MCF 10A (cell line): Measurements from ENCODE around the gene PSMA2. TPM values are rescaled to one million over a fixed set of nuclear protein-coding genes. Genes with fewer than 3 reads are reported as not detected.

ENCODE experiments used
- BruUV-seq: library from RNA; stranded (reverse); fragments of 400-500 nt; replicated peaks from 2 replicates; lab custom pipeline; 2021; lab: Mats Ljungman, UMichigan
- CTCF ChIA-PET: fragments of 300-600 bp; sonication (Branson Sonifier 250); formaldehyde crosslinking; extraction: SDS; loops from one replicate; lab custom pipeline; 2021; ENCODE audit warnings: antibody characterized with exemption, inconsistent platforms; lab: Yijun Ruan, JAX
- POLR2A ChIA-PET: fragments of 300-600, 350-650 bp; sonication (Branson Sonifier 250); formaldehyde crosslinking; extraction: SDS; loops from one replicate; lab custom pipeline; 2020; ENCODE audit warnings: antibody characterized with exemption, inconsistent platforms; lab: Yijun Ruan, JAX
- DNase-seq: peaks from one replicate; pipeline ENCODE4 v3.0.0-alpha.2; 2018; ENCODE audit not compliant: unreplicated experiment
- H3K27ac Mint-ChIP-seq: one replicate; pipeline ENCODE4 v1.8.0; 2022; ENCODE audit warnings: mild to moderate bottlenecking, low read depth, mixed read lengths; ENCODE audit not compliant: unreplicated experiment
- H3K27me3 Mint-ChIP-seq: one replicate; pipeline ENCODE4 v1.8.0; 2022; ENCODE audit warnings: mixed read lengths; ENCODE audit not compliant: insufficient read depth, unreplicated experiment
- H3K36me3 Mint-ChIP-seq: one replicate; pipeline ENCODE4 v1.8.0; 2022; ENCODE audit warnings: mild to moderate bottlenecking, moderate library complexity, mixed read lengths; ENCODE audit not compliant: insufficient read depth, unreplicated experiment
- H3K4me1 Mint-ChIP-seq: one replicate; pipeline ENCODE4 v1.8.0; 2022; ENCODE audit warnings: mixed read lengths; ENCODE audit not compliant: insufficient read depth, unreplicated experiment
- H3K4me3 Mint-ChIP-seq: one replicate; pipeline ENCODE4 v1.8.0; 2022; ENCODE audit warnings: mild to moderate bottlenecking, moderate library complexity, mixed read lengths; ENCODE audit not compliant: unreplicated experiment
- H3K9me3 Mint-ChIP-seq: one replicate; pipeline ENCODE4 v1.8.0; 2022; ENCODE audit warnings: mixed read lengths; ENCODE audit not compliant: unreplicated experiment
- CTCF ChIP-seq: fragments of 200-600 bp; IDR thresholded peaks from one replicate; pipeline ENCODE4 v1.8.0; 2022; ENCODE audit warnings: antibody characterized with exemption, mild to moderate bottlenecking; ENCODE audit not compliant: unreplicated experiment
- intact Hi-C: fragments of 100-400 bp; cut with micrococcal nuclease; formaldehyde crosslinking; loops from 2 replicates; pipeline ENCODE4 v1.14.1; 2022
- total RNA-seq: library from RNA; stranded (reverse); gene quantifications from 2 replicates; pipeline ENCODE4 v1.2.3, GENCODE V29; 2022

The PSMA2 gene
- total RNA-seq, 1 experiment from 2014 or later, result 73.8 TPM

DNA sequence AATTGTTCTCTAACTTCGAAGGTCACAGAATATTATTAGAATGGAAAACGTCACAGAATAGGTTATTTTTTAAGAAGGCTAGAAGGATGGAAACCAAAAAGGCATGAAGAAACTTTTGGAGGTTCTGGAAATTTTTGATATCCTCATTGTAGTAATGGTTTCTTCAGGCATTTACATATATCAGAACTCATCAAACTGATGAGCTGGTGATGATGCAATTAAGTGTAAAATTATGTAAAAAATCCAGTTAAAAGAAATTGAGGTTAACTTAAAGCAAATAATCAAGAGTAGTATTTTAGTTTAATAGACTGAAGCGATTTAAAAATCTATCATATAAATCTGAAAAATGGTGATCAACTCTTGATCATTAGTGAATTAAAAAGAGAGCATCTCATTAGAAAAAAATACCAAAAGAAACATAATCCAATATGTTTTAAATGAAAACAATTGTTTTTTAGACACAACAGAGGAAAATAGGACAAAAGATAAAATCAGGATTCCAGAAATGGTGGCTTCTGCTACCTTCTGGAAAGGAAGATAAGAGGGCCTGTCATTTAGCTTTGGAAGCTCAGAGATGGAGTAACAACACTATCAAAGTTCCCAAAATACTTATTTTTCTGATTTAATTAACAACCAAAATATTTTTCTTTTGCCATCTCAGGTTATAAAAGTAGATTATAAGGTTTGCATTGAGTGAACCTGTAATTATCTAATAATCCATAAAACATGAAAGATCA is 9.8 kb downstream of the PSMA2 start:
- Mint-ChIP-seq H3K9me3 (no peaks in the 10 kb centered on the region), H3K27ac (no peak overlapping the region), H3K36me3 (peaks cover 99% of the 10 kb centered on the region), H3K4me3 (no peak overlapping the region), H3K4me1 (peaks cover 12% of the 10 kb centered on the region), H3K27me3 (no peaks in the 10 kb centered on the region)
- intact Hi-C loops, result no loop called here
- no peak for TF ChIP-seq CTCF
- ChIA-PET POLR2A (interaction anchor here (1.5 to 13.5 kb wide), 2 partner anchors 9 kb away, joined by 10 to 200 read pairs; partner anchors contain the start of genes C7orf25, MRPL32 and PSMA2), CTCF (interaction anchor here (0.6 to 1.1 kb wide), 3 partner anchors 19 to 534 kb away, joined by 3 read pairs; no protein-coding TSS in a partner anchor)
- no peak for DNase-seq
- BruUV-seq, result no TSS peak

GRCh38 chr7:42915356-42915755 is 16.6 kb downstream of the PSMA2 start:
- CTCF ChIA-PET, result interaction anchor here (0.6 kb wide), 2 partner anchors 9 to 18 kb away, joined by 3 read pairs; no protein-coding TSS in a partner anchor
- no TSS peak for BruUV-seq
- POLR2A ChIA-PET, result interaction anchor here (3.4 to 13.5 kb wide), 2 partner anchors 9 to 15 kb away, joined by 14 to 200 read pairs; partner anchors contain the start of genes MRPL32 and PSMA2

GRCh38 chr7:42914421-42915045 is 17.4 kb downstream of the PSMA2 start:
- no peaks in the 10 kb centered on the region for H3K9me3 Mint-ChIP-seq
- peak; percentile 73 for DNase-seq
- CTCF ChIA-PET, result interaction anchor here (0.6 kb wide), 2 partner anchors 10 to 12 kb away, joined by 3 read pairs; no protein-coding TSS in a partner anchor
- peaks cover 46% of the 10 kb centered on the region for H3K4me1 Mint-ChIP-seq
- TF ChIP-seq CTCF, result no peak
- POLR2A ChIA-PET, result interaction anchor here (0.6 to 13.5 kb wide), 7 partner anchors 10 to 978 kb away, joined by 3 to 200 read pairs (median 4); partner anchors contain the start of genes MRPL32 and PSMA2
- no peaks in the 10 kb centered on the region for H3K27me3 Mint-ChIP-seq
- H3K36me3 Mint-ChIP-seq, result peaks cover 58% of the 10 kb centered on the region
- H3K27ac Mint-ChIP-seq, result peak overlapping the region; percentile 83
- intact Hi-C loops, result no loop called here
- BruUV-seq, result no TSS peak
- H3K4me3 Mint-ChIP-seq, result peak overlapping the region; percentile 33

More at GRCh38 chr7:42915356-42915755, 16.6 kb downstream of the PSMA2 start:
- no peak for TF ChIP-seq CTCF
- intact Hi-C loops, result no loop called here
- Mint-ChIP-seq H3K27me3 (no peaks in the 10 kb centered on the region), H3K4me1 (peaks cover 46% of the 10 kb centered on the region), H3K9me3 (no peaks in the 10 kb centered on the region), H3K27ac (peak overlapping the region; percentile 83), H3K4me3 (no peak overlapping the region), H3K36me3 (peaks cover 63% of the 10 kb centered on the region)
- no peak for DNase-seq

GRCh38 chr7:42914009-42914408 is 18.0 kb downstream of the PSMA2 start:
- Mint-ChIP-seq H3K9me3 (no peaks in the 10 kb centered on the region), H3K36me3 (peaks cover 53% of the 10 kb centered on the region), H3K4me3 (peak overlapping the region; percentile 33), H3K27ac (peak overlapping the region; percentile 83), H3K4me1 (peaks cover 46% of the 10 kb centered on the region), H3K27me3 (no peaks in the 10 kb centered on the region)
- DNase-seq, result no peak
- no TSS peak for BruUV-seq
- ChIA-PET POLR2A (interaction anchor here (0.6 to 13.5 kb wide), 8 partner anchors 8 to 977 kb away, joined by 3 to 200 read pairs (median 4); partner anchors contain the start of genes MRPL32 and PSMA2), CTCF (interaction anchor here (0.6 to 1.2 kb wide), 2 partner anchors 13 to 971 kb away, joined by 3 to 4 read pairs; no protein-coding TSS in a partner anchor)
- intact Hi-C loops, result no loop called here
- TF ChIP-seq CTCF, result no peak
